ENCODE data around the gene RBFOX2.

The RBFOX2 gene

GRCh38 chr22:35733036-35733435, 295.6 kb downstream of the RBFOX2 start:
- no peak for TF ChIP-seq CTCF (IDR thresholded peaks at IDR 0.05; ENCODE audit: low read depth, low read length)

GRCh38 chr22:35732116-35732515, 296.5 kb downstream of the RBFOX2 start:
- TF ChIP-seq CTCF (IDR thresholded peaks at IDR 0.05; ENCODE audit: low read depth, low read length), result no peak
- H3K4me3 ChIP-seq (replicated peaks in 1 of 2; ENCODE audit: low read depth in 2 of 2, low read length in 2 of 2), result no peak overlapping the region
- DNase-seq (ENCODE audit: low read depth in 2 of 2), result no peak

More at GRCh38 chr22:35733036-35733435, 295.6 kb downstream of the RBFOX2 start:
- DNase-seq (ENCODE audit: low read depth in 2 of 2), result no peak
- no peak overlapping the region for H3K4me3 ChIP-seq (replicated peaks in 1 of 2; ENCODE audit: low read depth in 2 of 2, low read length in 2 of 2)

- DNase-seq (ENCODE audit: low read depth in 2 of 2), result no peak
- no peak overlapping the region for H3K4me3 ChIP-seq (replicated peaks in 1 of 2; ENCODE audit: low read depth in 2 of 2, low read length in 2 of 2)
- TF ChIP-seq CTCF (IDR thresholded peaks at IDR 0.05; ENCODE audit: low read depth, low read length), result no peak
Measured at GRCh38 chr22:35731321-35731720, 297.3 kb downstream of the RBFOX2 start.

- H3K4me3 ChIP-seq (replicated peaks in 1 of 2; ENCODE audit: low read depth in 2 of 2, low read length in 2 of 2), result no peak overlapping the region
- TF ChIP-seq CTCF (IDR thresholded peaks at IDR 0.05; ENCODE audit: low read depth, low read length), result no peak
- DNase-seq (ENCODE audit: low read depth in 2 of 2), result no peak
Measured at GRCh38 chr22:35729309-35729698, 299.3 kb downstream of the RBFOX2 start.

GRCh38 chr22:35728639-35729308, 299.9 kb downstream of the RBFOX2 start:
- no peak overlapping the region for H3K4me3 ChIP-seq (replicated peaks in 1 of 2; ENCODE audit: low read depth in 2 of 2, low read length in 2 of 2)
- DNase-seq (ENCODE audit: low read depth in 2 of 2), result no peak
- no peak for TF ChIP-seq CTCF (IDR thresholded peaks at IDR 0.05; ENCODE audit: low read depth, low read length)

- no peak for TF ChIP-seq CTCF (IDR thresholded peaks at IDR 0.05; ENCODE audit: low read depth, low read length)
- H3K4me3 ChIP-seq (replicated peaks in 1 of 2; ENCODE audit: low read depth in 2 of 2, low read length in 2 of 2), result no peak overlapping the region
Measured at GRCh38 chr22:35727436-35727835, 301.2 kb downstream of the RBFOX2 start.

GRCh38 chr22:35726933-35727332, 301.7 kb downstream of the RBFOX2 start:
- no peak for TF ChIP-seq CTCF (IDR thresholded peaks at IDR 0.05; ENCODE audit: low read depth, low read length)
- no peak for DNase-seq (ENCODE audit: low read depth in 2 of 2)
- H3K4me3 ChIP-seq (replicated peaks in 1 of 2; ENCODE audit: low read depth in 2 of 2, low read length in 2 of 2), result no peak overlapping the region

More at GRCh38 chr22:35727436-35727835, 301.2 kb downstream of the RBFOX2 start:
- DNase-seq (ENCODE audit: low read depth in 2 of 2), result peak; percentile 25 to 69
